ENCODE results near the gene MAGI1.

DNA sequence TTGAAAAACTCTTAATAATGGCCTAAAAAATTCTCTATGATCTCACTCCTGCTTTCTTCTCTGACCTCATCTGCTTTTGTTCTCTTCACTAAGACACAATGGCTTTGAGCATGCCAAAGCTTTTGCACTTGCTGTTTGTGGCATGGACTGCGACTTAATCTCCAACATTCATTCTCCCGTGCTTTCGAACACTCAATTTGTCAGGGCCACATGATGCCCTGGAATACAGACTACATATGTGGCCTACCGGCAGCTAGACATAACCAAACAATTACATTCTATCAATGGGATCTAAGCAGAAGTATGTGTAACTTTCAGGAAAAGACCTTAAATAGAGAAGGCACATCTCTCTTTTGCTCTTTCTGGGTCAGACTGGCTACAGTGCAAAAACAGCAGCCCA lies 506.5 kb downstream of the MAGI1 start:
- TF ChIP-seq, protein P1, sequence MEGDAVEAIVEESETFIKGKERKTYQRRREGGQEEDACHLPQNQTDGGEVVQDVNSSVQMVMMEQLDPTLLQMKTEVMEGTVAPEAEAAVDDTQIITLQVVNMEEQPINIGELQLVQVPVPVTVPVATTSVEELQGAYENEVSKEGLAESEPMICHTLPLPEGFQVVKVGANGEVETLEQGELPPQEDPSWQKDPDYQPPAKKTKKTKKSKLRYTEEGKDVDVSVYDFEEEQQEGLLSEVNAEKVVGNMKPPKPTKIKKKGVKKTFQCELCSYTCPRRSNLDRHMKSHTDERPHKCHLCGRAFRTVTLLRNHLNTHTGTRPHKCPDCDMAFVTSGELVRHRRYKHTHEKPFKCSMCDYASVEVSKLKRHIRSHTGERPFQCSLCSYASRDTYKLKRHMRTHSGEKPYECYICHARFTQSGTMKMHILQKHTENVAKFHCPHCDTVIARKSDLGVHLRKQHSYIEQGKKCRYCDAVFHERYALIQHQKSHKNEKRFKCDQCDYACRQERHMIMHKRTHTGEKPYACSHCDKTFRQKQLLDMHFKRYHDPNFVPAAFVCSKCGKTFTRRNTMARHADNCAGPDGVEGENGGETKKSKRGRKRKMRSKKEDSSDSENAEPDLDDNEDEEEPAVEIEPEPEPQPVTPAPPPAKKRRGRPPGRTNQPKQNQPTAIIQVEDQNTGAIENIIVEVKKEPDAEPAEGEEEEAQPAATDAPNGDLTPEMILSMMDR (IDR thresholded peaks at IDR 0.05; ENCODE audit: insufficient read depth, low read length): no peak
- TF ChIP-seq GABPA (IDR thresholded peaks at IDR 0.05; ENCODE audit: low read depth): no peak
- TF ChIP-seq POLR2AphosphoS5 (IDR thresholded peaks at IDR 0.05; ENCODE audit: low read depth): no peak

Data from HL-60 (cell line).